Kidney (tissue), 14 donors: ENCODE data around the gene ALAS1. TPM values are rescaled to one million over a fixed set of nuclear protein-coding genes. Genes with fewer than 3 reads are reported as not detected.

Experiments
- DNase-seq, 5 donors: peaks; one replicate each; pipeline ENCODE4 v3.0.0-alpha.2; 2013 to 2020
- FAIRE-seq: peaks from 2 replicates; lab custom pipeline; 2012; peaks lifted over from hg19 to GRCh38; lab: Jason Lieb, UNC
- H3K27ac ChIP-seq, 2 donors: one replicate each; pipeline ENCODE4 v1.7.0; 2013; ENCODE audit warnings: low read depth in 2 of 2, low read length in 2 of 2, inconsistent platforms in 1 of 2
- H3K27me3 ChIP-seq: one replicate; pipeline ENCODE4 v1.7.1; 2013; ENCODE audit warnings: low read length, inconsistent platforms; ENCODE audit not compliant: control insufficient read depth, insufficient read depth
- H3K36me3 ChIP-seq, 3 donors: one replicate each; pipeline versions ENCODE4 v1.7.0 to v1.7.1; 2013; ENCODE audit warnings: low read length in 3 of 3, control low read depth in 1 of 3, inconsistent platforms in 1 of 3; ENCODE audit not compliant: insufficient read depth in 3 of 3, control insufficient read depth in 2 of 3
- H3K4me1 ChIP-seq, 3 donors: one replicate each; pipeline versions ENCODE4 v1.7.0 to v1.7.1; 2013; ENCODE audit warnings: low read length in 3 of 3, inconsistent platforms in 1 of 3, low read depth in 1 of 3; ENCODE audit not compliant: control insufficient read depth in 2 of 3, insufficient read depth in 2 of 3
- H3K4me3 ChIP-seq, 3 donors: one replicate each; pipeline versions ENCODE4 v1.7.0 to v1.8.1; 2013; ENCODE audit warnings: low read length in 3 of 3, control low read depth in 1 of 3, inconsistent platforms in 1 of 3
- H3K9ac ChIP-seq, 3 donors: one replicate each; pipeline versions ENCODE4 v1.7.0 to v1.7.1; 2013; ENCODE audit warnings: low read length in 3 of 3, control low read depth in 1 of 3, inconsistent platforms in 1 of 3
- H3K9me3 ChIP-seq, 3 donors: one replicate each; pipeline versions ENCODE4 v1.7.0 to v1.7.1; 2013; ENCODE audit warnings: low read length in 3 of 3, control low read depth in 1 of 3, inconsistent platforms in 1 of 3; ENCODE audit not compliant: control insufficient read depth in 2 of 3, insufficient read depth in 1 of 3
- intact Hi-C: fragments of 100-400 bp; cut with DNase I; formaldehyde crosslinking; loops from one replicate; pipeline ENCODE4 v1.11.1; 2022
- polyA plus RNA-seq: library from polyadenylated mRNA; stranded (reverse); fragments of 350-450 nt; fragmentation: Illumina TruSeq; extraction: RNeasy Lipid Tissue Mini Kit (QIAGEN cat#74804); gene quantifications from one replicate; pipeline ENCODE4 v1.2.3, GENCODE V29; 2014; ENCODE audit warnings: low read depth, low replicate concordance; ENCODE audit not compliant: insufficient read depth
- total RNA-seq: library from RNA; stranded (reverse); fragmentation: NEBNext Ultra II Directional; extraction: Animal tissue kit (Norgen Biotek cat#: 25700); gene quantifications from one replicate; pipeline ENCODE4 v1.2.1, GENCODE V29; 2021
- TF ChIP-seq, protein P1 (sequence below): IDR thresholded peaks from 3 replicates; pipeline ENCODE4 v1.5.1; 2012; ENCODE audit warnings: mild to moderate bottlenecking, moderate library complexity, borderline replicate concordance; ENCODE audit not compliant: insufficient read depth; ENCODE audit errors: extremely low read depth
- donor health status: control.
- donor health status: control.
- donor health status: control.
- donor health status: control.
- donor health status: control.
- donor health status: DM: yes; HTN: yes; CAD: no.
- donor health status: Normal renal cell carcinoma (clear cell type).

The ALAS1 gene
- total and polyA plus RNA-seq, 2 donors from 2014 or later, result 42.8 to 77.2 TPM

DNA sequence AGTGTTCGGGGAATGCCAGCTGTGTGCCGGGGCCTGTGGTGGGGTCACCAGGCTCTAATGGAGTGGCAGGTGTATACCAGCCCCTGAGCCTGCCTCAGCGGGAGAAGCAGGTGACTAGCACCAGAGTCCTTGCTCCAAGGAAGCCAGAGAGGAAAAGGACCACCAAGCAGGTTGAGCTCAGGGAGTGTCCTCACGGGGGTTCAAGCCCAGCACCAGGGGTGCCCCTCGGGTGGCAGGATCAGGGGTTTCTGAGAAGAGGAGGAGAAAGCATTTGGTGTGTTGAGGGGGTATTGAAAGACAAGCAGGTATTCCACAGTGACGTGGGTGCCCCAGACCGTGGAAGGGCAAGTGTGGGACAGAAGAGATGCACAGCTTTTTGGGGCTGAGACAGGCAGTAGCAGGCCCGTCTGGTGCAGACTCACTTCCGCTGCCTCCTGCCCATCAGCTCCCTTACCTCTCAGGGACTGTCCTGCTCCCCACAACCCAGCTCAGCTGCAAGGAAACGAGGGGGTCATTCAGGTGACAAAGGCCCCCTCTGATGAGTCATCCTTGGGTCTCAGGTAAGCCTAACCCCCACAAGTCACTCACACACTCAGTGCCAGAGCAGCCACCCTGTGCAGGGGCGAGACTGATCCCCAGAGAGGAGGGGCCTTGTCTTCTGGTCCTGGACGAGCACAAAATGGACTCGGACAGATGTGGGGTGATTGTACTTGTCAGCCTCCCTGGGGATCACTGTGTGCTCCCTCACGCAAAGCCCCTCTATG is 22.4 kb upstream of the ALAS1 start:
- no peak overlapping the region for H3K9ac ChIP-seq
- no peak for DNase-seq

DNA sequence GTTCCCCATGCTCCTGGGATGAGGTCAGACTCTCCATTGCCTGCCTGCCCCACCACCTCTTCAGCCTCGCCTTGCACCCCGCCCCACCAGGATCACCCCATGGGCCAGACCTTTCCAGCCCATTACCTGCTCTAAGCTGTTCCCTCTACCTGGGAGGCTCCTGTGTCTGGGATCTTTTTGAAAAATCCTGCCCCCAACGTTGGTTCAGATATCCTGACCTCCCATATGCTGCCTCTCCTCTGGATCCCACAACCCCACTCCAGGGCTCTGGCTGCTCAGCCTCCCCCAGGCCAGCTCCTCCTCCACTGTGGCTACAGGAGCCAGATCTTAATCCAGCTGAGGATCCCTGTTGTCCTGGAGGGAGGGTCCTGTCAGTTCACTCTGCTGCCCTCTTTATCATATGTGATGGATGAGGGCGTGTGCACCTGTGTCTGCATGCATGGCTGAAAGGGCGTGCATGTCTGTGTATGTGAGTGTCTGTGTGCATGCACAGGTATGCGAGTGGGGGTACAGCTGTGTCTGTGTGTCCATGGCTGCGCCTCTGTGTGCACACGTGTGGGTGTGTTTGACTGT is 21.7 kb upstream of the ALAS1 start:
- peak in 1 of 5 donors; percentile 10 for DNase-seq
- H3K9ac ChIP-seq, result no peak overlapping the region
- H3K36me3 ChIP-seq, result no peaks in the 10 kb centered on the region
- intact Hi-C loops, result no loop called here
- no peak for FAIRE-seq
- no peaks in the 10 kb centered on the region for H3K9me3 ChIP-seq
- TF ChIP-seq, protein P1, sequence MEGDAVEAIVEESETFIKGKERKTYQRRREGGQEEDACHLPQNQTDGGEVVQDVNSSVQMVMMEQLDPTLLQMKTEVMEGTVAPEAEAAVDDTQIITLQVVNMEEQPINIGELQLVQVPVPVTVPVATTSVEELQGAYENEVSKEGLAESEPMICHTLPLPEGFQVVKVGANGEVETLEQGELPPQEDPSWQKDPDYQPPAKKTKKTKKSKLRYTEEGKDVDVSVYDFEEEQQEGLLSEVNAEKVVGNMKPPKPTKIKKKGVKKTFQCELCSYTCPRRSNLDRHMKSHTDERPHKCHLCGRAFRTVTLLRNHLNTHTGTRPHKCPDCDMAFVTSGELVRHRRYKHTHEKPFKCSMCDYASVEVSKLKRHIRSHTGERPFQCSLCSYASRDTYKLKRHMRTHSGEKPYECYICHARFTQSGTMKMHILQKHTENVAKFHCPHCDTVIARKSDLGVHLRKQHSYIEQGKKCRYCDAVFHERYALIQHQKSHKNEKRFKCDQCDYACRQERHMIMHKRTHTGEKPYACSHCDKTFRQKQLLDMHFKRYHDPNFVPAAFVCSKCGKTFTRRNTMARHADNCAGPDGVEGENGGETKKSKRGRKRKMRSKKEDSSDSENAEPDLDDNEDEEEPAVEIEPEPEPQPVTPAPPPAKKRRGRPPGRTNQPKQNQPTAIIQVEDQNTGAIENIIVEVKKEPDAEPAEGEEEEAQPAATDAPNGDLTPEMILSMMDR, result no peak
- peaks cover 0 to 4% (median 0%) of the 10 kb centered on the region in 3 donors for H3K4me1 ChIP-seq
- no peaks in the 10 kb centered on the region for H3K27me3 ChIP-seq
- no peak overlapping the region for H3K4me3 ChIP-seq
- no peak overlapping the region for H3K27ac ChIP-seq

More for the DNA sequence above, 22.4 kb upstream of the ALAS1 start:
- H3K9me3 ChIP-seq, result no peaks in the 10 kb centered on the region
- H3K36me3 ChIP-seq, result no peaks in the 10 kb centered on the region
- intact Hi-C loops, result no loop called here
- TF ChIP-seq, protein P1, result no peak
- no peak for FAIRE-seq
- H3K4me3 ChIP-seq, result no peak overlapping the region
- H3K4me1 ChIP-seq, result peaks cover 0 to 4% (median 0%) of the 10 kb centered on the region in 3 donors
- no peaks in the 10 kb centered on the region for H3K27me3 ChIP-seq
- H3K27ac ChIP-seq, result no peak overlapping the region

DNA sequence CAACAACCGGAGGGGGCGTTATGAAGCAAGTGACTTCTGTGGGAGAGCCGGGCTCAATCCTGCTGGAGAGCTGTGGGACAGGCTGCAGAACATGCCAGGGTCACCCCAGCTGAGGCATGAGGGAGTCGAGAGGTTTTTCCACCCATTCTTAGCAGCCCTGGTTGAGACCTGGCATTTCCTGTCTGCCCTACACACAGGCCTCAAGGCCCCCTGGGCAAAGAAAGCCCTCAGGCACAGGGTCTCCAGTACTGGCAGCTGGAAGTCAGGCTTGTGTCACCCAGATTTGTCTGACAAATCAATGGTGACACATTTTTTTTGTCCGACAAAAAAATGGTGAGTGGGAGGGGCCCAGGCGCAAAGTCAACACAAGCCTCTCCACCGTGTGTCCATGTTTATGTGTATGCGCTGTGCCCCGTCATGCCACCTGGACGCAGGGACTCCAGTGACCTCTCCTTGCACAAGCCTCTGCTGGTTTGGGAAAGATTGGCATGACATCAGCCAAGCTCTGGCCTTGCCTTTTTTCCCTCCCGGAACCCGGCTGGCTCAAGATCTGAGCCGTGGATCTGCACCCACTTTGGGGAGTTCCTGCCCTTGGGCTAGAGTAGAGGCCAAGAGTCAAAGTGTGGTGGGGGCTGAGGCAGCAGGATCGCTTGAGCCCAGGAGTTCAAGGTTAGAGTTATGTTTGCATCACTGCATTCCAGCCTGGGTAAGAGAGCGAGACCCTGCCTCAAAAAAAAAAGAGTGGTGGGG is 20.8 kb upstream of the ALAS1 start:
- no peak overlapping the region for H3K27ac ChIP-seq
- no peaks in the 10 kb centered on the region for H3K36me3 ChIP-seq
- no peak overlapping the region for H3K4me3 ChIP-seq
- H3K4me1 ChIP-seq, result peaks cover 0 to 4% (median 0%) of the 10 kb centered on the region in 3 donors
- H3K27me3 ChIP-seq, result no peaks in the 10 kb centered on the region
- intact Hi-C loops, result no loop called here
- TF ChIP-seq, protein P1, result no peak
- FAIRE-seq, result no peak
- DNase-seq, result peak in 2 of 5 donors; percentile 9 to 24
- no peaks in the 10 kb centered on the region for H3K9me3 ChIP-seq
- H3K9ac ChIP-seq, result no peak overlapping the region
